BE2C (cell line): ENCODE results near the gene CYP2A13.

Experiments used
- DNase-seq: peaks from one replicate; pipeline ENCODE4 v3.0.0-alpha.2; 2020
- H3K27me3 ChIP-seq: fragments of 250-450 bp; sonication (Bioruptor Pico); 2 replicates; pipeline ENCODE4 v1.5.1; 2020; ENCODE audit warnings: mild to moderate bottlenecking
- H3K36me3 ChIP-seq: fragments of 250-450 bp; sonication (Bioruptor Pico); 2 replicates; pipeline ENCODE4 v1.5.1; 2020; ENCODE audit warnings: mild to moderate bottlenecking
- H3K4me1 ChIP-seq: fragments of 250-450 bp; sonication (Bioruptor Pico); 2 replicates; pipeline ENCODE4 v1.5.1; 2020
- H3K4me3 ChIP-seq: 2 replicates; pipeline ENCODE4 v1.5.1; 2011; ENCODE audit warnings: low read depth, low read length
- H3K9me3 ChIP-seq: fragments of 250-450 bp; sonication (Bioruptor Pico); 2 replicates; pipeline ENCODE4 v1.5.1; 2020
- TF ChIP-seq, protein P1 (sequence below): IDR thresholded peaks from 2 replicates; pipeline ENCODE4 v1.5.1; 2012; ENCODE audit warnings: mild to moderate bottlenecking, low read depth, low read length

The CYP2A13 gene

DNA sequence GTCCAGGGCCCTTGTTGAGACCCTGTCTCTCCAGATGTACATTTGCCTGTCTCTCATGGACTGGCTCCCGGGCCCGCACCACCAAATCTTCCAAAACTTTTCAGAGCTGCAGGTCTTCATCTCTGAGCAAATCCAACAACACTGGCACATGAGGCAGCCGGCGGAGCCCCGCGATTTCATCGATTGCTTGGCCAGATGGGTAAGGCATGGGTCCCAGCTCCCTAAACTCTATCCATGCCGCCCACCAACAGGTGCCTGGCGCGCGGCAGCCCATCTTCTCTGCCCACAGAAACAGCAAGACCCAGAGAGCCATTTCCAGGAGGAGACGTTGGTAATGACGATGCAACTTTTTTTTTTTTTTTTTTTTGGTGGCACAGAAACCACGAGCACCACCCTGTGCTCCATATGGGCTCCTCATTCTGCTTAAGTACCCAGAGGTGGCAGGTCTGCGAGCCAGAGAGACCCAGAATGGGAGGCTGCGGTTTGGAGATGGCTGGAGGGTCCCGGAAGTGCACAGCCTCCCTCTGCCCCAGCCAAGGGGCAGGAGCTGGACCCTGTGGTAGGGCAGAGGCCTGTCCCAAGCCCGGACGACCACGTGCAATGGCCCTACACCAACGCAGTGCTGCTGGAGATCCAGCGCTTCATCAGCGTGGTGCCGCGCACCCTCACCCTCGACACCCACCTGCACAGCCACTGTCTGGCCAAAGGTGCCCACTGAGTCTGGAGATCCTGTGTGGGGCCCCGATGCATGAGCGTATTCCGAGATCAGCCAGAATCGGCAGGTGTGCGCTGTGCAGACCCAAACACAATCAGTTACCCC, 48.6 kb downstream of the CYP2A13 start:
- TF ChIP-seq, protein P1, sequence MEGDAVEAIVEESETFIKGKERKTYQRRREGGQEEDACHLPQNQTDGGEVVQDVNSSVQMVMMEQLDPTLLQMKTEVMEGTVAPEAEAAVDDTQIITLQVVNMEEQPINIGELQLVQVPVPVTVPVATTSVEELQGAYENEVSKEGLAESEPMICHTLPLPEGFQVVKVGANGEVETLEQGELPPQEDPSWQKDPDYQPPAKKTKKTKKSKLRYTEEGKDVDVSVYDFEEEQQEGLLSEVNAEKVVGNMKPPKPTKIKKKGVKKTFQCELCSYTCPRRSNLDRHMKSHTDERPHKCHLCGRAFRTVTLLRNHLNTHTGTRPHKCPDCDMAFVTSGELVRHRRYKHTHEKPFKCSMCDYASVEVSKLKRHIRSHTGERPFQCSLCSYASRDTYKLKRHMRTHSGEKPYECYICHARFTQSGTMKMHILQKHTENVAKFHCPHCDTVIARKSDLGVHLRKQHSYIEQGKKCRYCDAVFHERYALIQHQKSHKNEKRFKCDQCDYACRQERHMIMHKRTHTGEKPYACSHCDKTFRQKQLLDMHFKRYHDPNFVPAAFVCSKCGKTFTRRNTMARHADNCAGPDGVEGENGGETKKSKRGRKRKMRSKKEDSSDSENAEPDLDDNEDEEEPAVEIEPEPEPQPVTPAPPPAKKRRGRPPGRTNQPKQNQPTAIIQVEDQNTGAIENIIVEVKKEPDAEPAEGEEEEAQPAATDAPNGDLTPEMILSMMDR, result no peak
- no peaks in the 10 kb centered on the region for H3K4me1 ChIP-seq
- no peaks in the 10 kb centered on the region for H3K9me3 ChIP-seq
- H3K4me3 ChIP-seq, result no peak overlapping the region
- no peaks in the 10 kb centered on the region for H3K36me3 ChIP-seq
- no peaks in the 10 kb centered on the region for H3K27me3 ChIP-seq
- DNase-seq, result no peak

DNA sequence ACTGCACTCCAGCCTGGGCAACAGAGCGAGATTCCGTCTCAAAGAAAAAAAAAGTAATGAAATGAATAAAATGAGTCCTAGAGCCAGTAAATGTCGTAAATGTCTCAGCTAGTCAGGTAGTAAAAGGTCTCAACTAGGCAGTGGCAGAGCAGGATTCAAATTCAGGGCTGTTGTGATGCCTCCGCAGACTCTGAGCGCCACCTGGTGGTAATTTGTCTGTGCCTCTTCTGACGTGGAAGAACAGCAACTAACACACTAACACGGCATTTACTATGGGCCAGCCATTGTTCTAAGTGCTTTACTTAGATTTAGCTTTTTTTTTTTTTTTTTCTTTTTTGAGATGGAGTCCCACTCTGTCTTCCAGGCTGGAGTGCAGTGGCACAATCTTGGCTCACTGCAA, 56.2 kb downstream of the CYP2A13 start:
- H3K4me1 ChIP-seq, result no peaks in the 10 kb centered on the region

More for the DNA sequence above, 56.2 kb downstream of the CYP2A13 start:
- peak; percentile 81 for DNase-seq
- TF ChIP-seq, protein P1, result peak; percentile 89
- no peaks in the 10 kb centered on the region for H3K27me3 ChIP-seq
- H3K36me3 ChIP-seq, result no peaks in the 10 kb centered on the region
- no peaks in the 10 kb centered on the region for H3K9me3 ChIP-seq
- no peak overlapping the region for H3K4me3 ChIP-seq
